HAP-1 (cell line): ENCODE data around the gene SNPH.
A peak's percentile ranks its signal among the peaks of the same experiment; 100 is the strongest.

ENCODE experiments used
- DNase-seq, 2 experiments: peaks; one replicate each; pipeline ENCODE4 v3.0.0-alpha.2; 2016 to 2020; ENCODE audit warnings: low spot score in 2 of 2
- H3K27me3 ChIP-seq: fragments of 250-450 bp; sonication (Bioruptor Pico); 2 replicates; pipeline ENCODE4 v1.5.1; 2020; ENCODE audit warnings: low read depth, mild to moderate bottlenecking, moderate library complexity
- H3K36me3 ChIP-seq: fragments of 250-450 bp; sonication (Bioruptor Pico); replicated peaks from 2 replicates; pipeline ENCODE4 v1.5.1; 2020; ENCODE audit warnings: mild to moderate bottlenecking
- H3K4me1 ChIP-seq: fragments of 250-450 bp; sonication (Bioruptor Pico); 2 replicates; pipeline ENCODE4 v1.5.1; 2020; ENCODE audit warnings: mild to moderate bottlenecking
- H3K4me3 ChIP-seq: fragments of 250-450 bp; sonication (Bioruptor Pico); 2 replicates; pipeline ENCODE4 v1.5.1; 2020; ENCODE audit warnings: mild to moderate bottlenecking, moderate library complexity
- H3K9me3 ChIP-seq: fragments of 250-450 bp; sonication (Bioruptor Pico); 2 replicates; pipeline ENCODE4 v1.5.1; 2020; ENCODE audit warnings: mild to moderate bottlenecking, moderate library complexity
- in situ Hi-C: fragments of 300-500 bp; cut with MboI; formaldehyde crosslinking; loops from 3 replicates; pipeline ENCODE4 v1.14.3; 2020; ENCODE audit warnings: low sequenced_read_pairs, inconsistent platforms, mixed read lengths

Gene SNPH

GRCh38 chr20:1287306-1287705 is 21.2 kb downstream of the SNPH start:
- DNase-seq: no peak
- no peaks in the 10 kb centered on the region for H3K27me3 ChIP-seq
- no peaks in the 10 kb centered on the region for H3K9me3 ChIP-seq
- in situ Hi-C loops: no loop called here
- no peaks in the 10 kb centered on the region for H3K36me3 ChIP-seq
- no peaks in the 10 kb centered on the region for H3K4me1 ChIP-seq
- H3K4me3 ChIP-seq: no peak overlapping the region

- DNase-seq: no peak
- no peak overlapping the region for H3K4me3 ChIP-seq
- in situ Hi-C loops: no loop called here
- no peaks in the 10 kb centered on the region for H3K36me3 ChIP-seq
- no peaks in the 10 kb centered on the region for H3K4me1 ChIP-seq
- H3K27me3 ChIP-seq: no peaks in the 10 kb centered on the region
- H3K9me3 ChIP-seq: no peaks in the 10 kb centered on the region
Measured at GRCh38 chr20:1287787-1288569, 21.9 kb downstream of the SNPH start.

DNA sequence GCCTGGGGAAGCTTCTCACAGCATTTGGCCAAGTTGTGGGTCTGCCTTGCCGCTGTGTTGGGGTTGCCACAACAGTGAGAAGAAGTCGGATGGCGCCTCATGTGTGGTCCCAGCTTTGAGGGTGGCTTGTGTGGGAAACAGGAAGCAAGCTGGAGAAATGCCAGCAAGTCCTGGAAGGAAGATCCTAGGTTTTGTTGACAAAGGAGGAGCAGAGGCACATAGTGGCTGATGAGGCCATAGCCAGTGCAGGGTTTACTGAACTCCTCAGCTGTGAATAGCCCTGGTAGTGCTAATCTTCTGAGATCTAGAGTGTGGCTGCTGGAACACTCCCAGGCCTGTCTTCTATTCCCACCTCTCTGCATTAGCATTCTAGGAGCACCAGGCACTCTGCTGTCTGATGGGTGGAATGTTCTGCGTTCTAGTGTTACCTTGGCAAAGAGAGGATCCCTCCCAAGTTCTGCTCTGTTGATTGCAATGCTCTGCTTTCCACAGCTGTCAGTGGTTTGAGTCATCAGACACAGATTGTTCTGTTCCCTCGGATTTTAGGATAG is 25.2 kb downstream of the SNPH start:
- Histone ChIP-seq H3K36me3 (no peaks in the 10 kb centered on the region), H3K27me3 (no peaks in the 10 kb centered on the region), H3K4me1 (no peaks in the 10 kb centered on the region), H3K9me3 (no peaks in the 10 kb centered on the region), H3K4me3 (no peak overlapping the region)
- in situ Hi-C loops: no loop called here
- DNase-seq: no peak

GRCh38 chr20:1292620-1293019 is 26.5 kb downstream of the SNPH start:
- Histone ChIP-seq H3K27me3 (no peaks in the 10 kb centered on the region), H3K4me3 (no peak overlapping the region), H3K9me3 (no peaks in the 10 kb centered on the region), H3K4me1 (no peaks in the 10 kb centered on the region), H3K36me3 (no peaks in the 10 kb centered on the region)
- DNase-seq: no peak
- in situ Hi-C loops: no loop called here

GRCh38 chr20:1293641-1294379 is 27.7 kb downstream of the SNPH start:
- in situ Hi-C loops: no loop called here
- DNase-seq: no peak

GRCh38 chr20:1294497-1294896 is 28.4 kb downstream of the SNPH start:
- Histone ChIP-seq H3K4me3 (no peak overlapping the region), H3K9me3 (no peaks in the 10 kb centered on the region), H3K36me3 (no peaks in the 10 kb centered on the region), H3K4me1 (no peaks in the 10 kb centered on the region), H3K27me3 (no peaks in the 10 kb centered on the region)
- no peak for DNase-seq
- in situ Hi-C loops: no loop called here

More at GRCh38 chr20:1293641-1294379, 27.7 kb downstream of the SNPH start:
- Histone ChIP-seq H3K9me3 (no peaks in the 10 kb centered on the region), H3K36me3 (no peaks in the 10 kb centered on the region), H3K4me1 (no peaks in the 10 kb centered on the region), H3K4me3 (no peak overlapping the region), H3K27me3 (no peaks in the 10 kb centered on the region)

DNA sequence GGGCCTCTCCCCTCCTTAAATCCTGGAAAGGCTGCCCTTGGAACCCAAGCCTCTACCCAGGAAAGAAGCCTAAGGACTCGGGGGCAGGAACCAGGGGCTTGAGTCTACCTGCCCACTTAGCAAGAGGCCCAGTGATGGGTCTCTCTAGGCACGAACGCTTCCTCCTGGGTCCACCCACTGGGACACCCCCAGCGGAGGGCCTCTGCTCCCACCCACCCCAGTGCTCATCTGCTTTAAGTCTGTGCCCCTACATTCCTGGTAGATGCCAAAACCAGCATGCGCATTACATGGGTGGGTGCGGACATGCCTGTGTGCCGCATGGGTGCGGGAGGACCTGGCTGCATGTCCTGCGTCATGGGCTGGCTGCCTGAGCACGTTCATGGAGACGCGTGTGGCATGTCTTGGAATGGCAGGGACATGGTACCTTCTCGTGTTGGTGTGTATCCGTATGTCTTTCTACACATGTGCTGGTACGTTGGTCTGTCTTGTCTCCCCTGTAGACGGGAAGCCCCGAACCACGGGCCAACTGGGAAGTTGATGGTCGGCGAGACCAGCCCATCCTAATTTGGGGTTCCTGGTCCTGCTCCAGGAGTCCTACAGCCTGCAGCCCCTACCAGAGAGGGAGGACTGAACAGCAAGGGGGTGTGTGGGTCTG is 29.3 kb downstream of the SNPH start:
- H3K4me1 ChIP-seq: no peaks in the 10 kb centered on the region
- in situ Hi-C loops: no loop called here
- no peak for DNase-seq
- no peaks in the 10 kb centered on the region for H3K36me3 ChIP-seq
- H3K9me3 ChIP-seq: no peaks in the 10 kb centered on the region
- H3K4me3 ChIP-seq: no peak overlapping the region
- H3K27me3 ChIP-seq: no peaks in the 10 kb centered on the region

DNA sequence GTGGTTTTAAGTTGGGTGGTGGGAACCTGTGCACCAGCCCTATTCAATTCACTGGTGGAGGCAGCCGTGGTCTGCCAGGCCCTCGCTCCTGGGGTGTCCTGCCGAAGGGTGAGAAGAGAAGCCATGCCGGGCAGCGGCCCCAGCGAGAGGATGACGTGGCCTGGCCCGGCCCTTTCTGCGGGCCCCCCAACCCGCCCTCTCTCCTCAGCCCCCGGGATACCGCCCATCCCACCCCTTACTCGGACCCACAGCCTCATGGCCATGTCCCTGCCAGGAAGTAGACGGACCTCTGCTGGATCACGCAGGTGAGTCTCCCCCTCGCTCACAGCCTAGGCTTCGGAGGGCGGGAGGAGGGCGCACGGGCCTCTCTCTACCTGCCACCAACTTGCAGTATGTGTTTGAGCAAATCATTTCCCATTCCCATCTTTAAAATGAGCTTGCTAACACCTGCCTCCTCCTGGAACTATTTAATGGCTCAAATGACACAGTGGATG is 30.1 kb downstream of the SNPH start:
- no peaks in the 10 kb centered on the region for H3K4me1 ChIP-seq
- no peak overlapping the region for H3K4me3 ChIP-seq
- no peaks in the 10 kb centered on the region for H3K27me3 ChIP-seq
- no peaks in the 10 kb centered on the region for H3K36me3 ChIP-seq
- in situ Hi-C loops: no loop called here
- H3K9me3 ChIP-seq: no peaks in the 10 kb centered on the region
- no peak for DNase-seq

DNA sequence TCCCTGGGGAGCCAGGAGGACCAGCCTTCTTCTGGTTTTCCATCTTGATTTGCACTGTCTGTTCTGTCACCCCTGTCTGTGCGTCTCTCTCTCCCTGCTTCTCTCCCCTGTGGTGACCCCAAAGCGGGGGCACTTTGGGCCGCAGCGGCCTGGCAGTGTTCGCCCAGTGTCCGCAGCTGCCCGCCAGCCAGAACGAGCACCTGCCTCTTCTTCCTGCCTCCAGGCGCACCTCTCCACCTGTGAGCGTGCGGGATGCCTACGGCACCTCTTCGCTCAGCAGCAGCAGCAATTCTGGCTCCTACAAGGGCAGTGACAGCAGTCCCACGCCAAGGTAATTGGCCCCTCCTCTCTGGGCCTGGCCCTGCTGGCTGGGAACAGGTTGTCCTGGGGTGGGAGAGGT is 30.8 kb downstream of the SNPH start:
- H3K36me3 ChIP-seq: no peaks in the 10 kb centered on the region
- H3K27me3 ChIP-seq: no peaks in the 10 kb centered on the region
- no peak for DNase-seq
- H3K9me3 ChIP-seq: no peaks in the 10 kb centered on the region
- no peaks in the 10 kb centered on the region for H3K4me1 ChIP-seq
- in situ Hi-C loops: no loop called here
- H3K4me3 ChIP-seq: no peak overlapping the region

- Histone ChIP-seq H3K27me3 (no peaks in the 10 kb centered on the region), H3K4me3 (no peak overlapping the region), H3K9me3 (no peaks in the 10 kb centered on the region), H3K4me1 (no peaks in the 10 kb centered on the region), H3K36me3 (no peaks in the 10 kb centered on the region)
- DNase-seq: no peak
- in situ Hi-C loops: no loop called here
Measured at GRCh38 chr20:1297486-1297885, 31.4 kb downstream of the SNPH start.

- no peak overlapping the region for H3K4me3 ChIP-seq
- no peaks in the 10 kb centered on the region for H3K4me1 ChIP-seq
- H3K36me3 ChIP-seq: no peaks in the 10 kb centered on the region
- no peak for DNase-seq
- no peaks in the 10 kb centered on the region for H3K9me3 ChIP-seq
- H3K27me3 ChIP-seq: no peaks in the 10 kb centered on the region
- in situ Hi-C loops: no loop called here
Measured at GRCh38 chr20:1298166-1298565, 32.1 kb downstream of the SNPH start.

- DNase-seq: no peak
- Histone ChIP-seq H3K9me3 (no peaks in the 10 kb centered on the region), H3K27me3 (no peaks in the 10 kb centered on the region), H3K36me3 (no peaks in the 10 kb centered on the region), H3K4me3 (no peak overlapping the region), H3K4me1 (no peaks in the 10 kb centered on the region)
- in situ Hi-C loops: no loop called here
Measured at GRCh38 chr20:1298888-1299511, 32.9 kb downstream of the SNPH start.

DNA sequence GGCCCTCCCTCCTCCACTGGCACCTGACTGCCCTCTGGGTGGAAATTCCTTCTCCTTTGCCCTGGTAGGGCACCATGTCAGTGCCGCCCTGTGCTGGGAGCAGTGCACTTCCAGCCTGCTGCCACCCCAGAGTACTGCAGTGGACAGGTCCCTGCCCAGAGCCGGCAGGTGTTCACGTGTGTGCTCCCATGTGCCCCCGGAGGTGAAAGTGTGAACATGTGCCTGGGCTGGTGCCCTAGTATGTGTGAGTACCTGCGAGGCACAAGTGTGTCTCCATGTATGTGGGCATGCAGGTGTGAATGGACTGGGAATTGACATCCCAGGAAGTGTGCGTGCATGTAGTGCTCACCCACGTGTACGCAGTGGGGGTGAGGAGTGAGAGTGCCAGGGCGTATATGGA is 33.4 kb downstream of the SNPH start:
- DNase-seq: peak in 1 of 2 experiments; percentile 32
- no peaks in the 10 kb centered on the region for H3K36me3 ChIP-seq
- no peaks in the 10 kb centered on the region for H3K4me1 ChIP-seq
- in situ Hi-C loops: no loop called here
- H3K9me3 ChIP-seq: no peaks in the 10 kb centered on the region
- no peaks in the 10 kb centered on the region for H3K27me3 ChIP-seq
- H3K4me3 ChIP-seq: no peak overlapping the region
